ENCODE measurements around the gene HS3ST5.

The HS3ST5 gene

GRCh38 chr6:114284281-114284680, 58.5 kb downstream of the HS3ST5 start:
- DNase-seq = no peak
- in situ Hi-C loops (cut with MboI; ENCODE audit: low pct_unique_long_range_greater_than_20kb, low sequenced_read_pairs) = no loop called here

DNA sequence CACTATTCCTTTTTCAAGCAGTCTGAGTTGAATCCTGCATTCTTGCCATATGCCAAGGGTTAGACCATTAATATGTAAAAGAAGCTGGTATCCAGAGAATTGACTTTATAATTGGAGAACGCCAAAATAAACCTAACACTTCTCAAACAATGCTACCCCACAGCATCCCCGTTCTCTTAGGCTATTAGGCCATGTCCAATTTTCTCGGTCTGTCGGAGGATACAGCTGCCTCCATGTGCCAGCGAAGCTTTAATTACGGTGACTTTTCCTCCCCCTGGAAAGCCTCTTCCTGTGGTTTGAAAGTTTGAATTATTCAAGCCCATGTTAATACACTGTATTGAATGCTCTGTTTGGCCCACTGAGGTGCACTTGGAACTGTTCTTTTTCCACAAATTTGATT, 60.5 kb downstream of the HS3ST5 start:
- DNase-seq = no peak
- in situ Hi-C loops (cut with MboI; ENCODE audit: low pct_unique_long_range_greater_than_20kb, low sequenced_read_pairs) = no loop called here

- in situ Hi-C loops (cut with MboI; ENCODE audit: low pct_unique_long_range_greater_than_20kb, low sequenced_read_pairs) = no loop called here
- peak; percentile 10 for DNase-seq
Measured at GRCh38 chr6:114281496-114281895, 61.3 kb downstream of the HS3ST5 start.

DNA sequence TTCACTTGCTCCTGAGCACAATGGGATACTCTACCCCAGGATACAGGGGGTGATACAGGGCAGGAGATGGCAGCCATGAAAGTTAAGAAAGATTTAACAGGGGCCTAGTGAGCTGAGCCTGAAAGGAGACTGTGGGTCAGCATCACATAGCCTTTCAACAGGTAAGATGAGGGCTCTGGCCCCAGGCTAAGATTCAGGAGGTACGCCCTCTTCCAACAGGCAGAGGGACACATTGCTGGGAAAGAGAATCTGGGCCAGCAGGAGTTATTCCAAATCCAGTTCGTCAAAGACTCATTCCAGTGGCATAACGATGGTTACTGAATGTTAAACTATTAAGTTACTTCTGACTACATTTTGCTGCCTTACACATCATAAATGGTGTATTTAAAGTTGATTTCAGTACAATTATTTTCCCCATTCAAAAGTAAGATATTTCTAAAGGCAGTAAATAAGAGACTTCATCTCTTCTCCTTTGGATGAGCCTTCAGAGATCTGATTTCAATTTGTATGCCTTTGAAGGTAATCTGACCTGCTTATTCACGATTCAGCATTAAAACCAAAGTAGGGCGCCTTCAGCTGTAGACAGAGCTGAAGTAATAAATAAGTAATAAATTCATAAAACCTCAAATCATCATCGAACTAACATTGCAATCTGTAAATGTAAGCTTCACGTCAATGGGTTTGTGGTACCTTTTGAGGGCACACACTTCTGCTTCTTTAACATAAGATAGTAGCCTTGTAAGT, 62.4 kb downstream of the HS3ST5 start:
- in situ Hi-C loops (cut with MboI; ENCODE audit: low pct_unique_long_range_greater_than_20kb, low sequenced_read_pairs) = no loop called here
- no peak for DNase-seq

- in situ Hi-C loops (cut with MboI; ENCODE audit: low pct_unique_long_range_greater_than_20kb, low sequenced_read_pairs) = no loop called here
- DNase-seq = no peak
Measured at GRCh38 chr6:114277220-114277619, 65.6 kb downstream of the HS3ST5 start.

DNA sequence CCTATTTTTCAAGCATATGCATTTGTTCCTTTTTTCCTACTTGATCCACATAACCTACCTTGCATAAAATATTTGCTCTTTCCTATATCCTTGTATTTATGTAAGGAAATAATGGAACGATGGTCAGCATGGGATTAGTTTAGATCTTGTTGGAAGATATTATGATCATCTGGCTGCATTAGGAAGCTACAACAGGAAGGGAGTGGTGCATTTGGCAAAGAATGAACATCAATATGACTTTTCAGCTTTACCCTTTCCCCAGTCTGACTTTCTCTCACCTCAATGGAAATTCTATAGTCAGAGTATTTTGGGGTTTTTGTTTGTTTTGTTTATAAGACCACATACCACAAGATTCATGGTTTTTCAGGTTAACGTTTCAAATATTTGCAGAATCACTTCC, 66.0 kb downstream of the HS3ST5 start:
- in situ Hi-C loops (cut with MboI; ENCODE audit: low pct_unique_long_range_greater_than_20kb, low sequenced_read_pairs) = no loop called here
- DNase-seq = no peak

GRCh38 chr6:114274836-114275235, 68.0 kb downstream of the HS3ST5 start:
- in situ Hi-C loops (cut with MboI; ENCODE audit: low pct_unique_long_range_greater_than_20kb, low sequenced_read_pairs) = no loop called here
- DNase-seq = no peak

DNA sequence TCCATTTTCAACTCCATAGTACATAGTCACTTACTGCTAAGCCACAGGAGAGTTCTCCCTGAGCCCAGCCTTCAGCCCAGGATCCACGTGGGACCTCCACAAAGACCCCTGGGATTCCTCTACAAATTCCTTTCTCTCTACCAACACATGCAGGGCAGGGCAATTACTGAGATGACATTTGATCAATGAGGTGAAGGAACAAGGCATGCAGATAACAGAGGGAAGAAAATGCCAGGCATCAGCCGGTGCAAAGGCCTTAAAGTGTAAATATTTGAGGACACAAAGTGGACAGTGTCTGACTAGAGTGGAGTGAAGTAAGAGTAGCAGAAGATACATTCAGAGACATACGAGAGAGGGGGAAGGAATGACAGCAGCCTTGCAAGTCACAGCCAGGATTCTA, 70.2 kb downstream of the HS3ST5 start:
- no peak for DNase-seq
- in situ Hi-C loops (cut with MboI; ENCODE audit: low pct_unique_long_range_greater_than_20kb, low sequenced_read_pairs) = no loop called here

DNA sequence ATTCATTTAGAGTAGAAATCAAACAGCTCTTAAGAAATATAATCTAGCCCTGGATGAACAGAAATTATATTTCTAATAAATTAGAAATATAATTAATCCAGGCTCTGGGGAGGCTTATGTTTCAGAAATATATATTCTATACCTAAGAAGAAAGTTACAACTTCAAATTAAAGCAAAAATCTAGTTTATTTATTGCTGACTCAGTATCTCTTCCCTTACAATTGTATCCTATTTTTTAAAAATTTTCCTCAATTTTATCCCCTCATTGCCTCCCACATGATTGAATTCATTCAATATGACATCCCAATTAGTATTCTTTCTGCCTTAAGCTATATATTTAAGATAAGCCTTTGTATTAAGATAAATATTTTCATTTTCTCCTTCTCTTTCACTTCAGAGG, 71.4 kb downstream of the HS3ST5 start:
- DNase-seq = no peak
- in situ Hi-C loops (cut with MboI; ENCODE audit: low pct_unique_long_range_greater_than_20kb, low sequenced_read_pairs) = no loop called here

- in situ Hi-C loops (cut with MboI; ENCODE audit: low pct_unique_long_range_greater_than_20kb, low sequenced_read_pairs) = no loop called here
- no peak for DNase-seq
Measured at GRCh38 chr6:114267897-114268296, 74.9 kb downstream of the HS3ST5 start.

DNA sequence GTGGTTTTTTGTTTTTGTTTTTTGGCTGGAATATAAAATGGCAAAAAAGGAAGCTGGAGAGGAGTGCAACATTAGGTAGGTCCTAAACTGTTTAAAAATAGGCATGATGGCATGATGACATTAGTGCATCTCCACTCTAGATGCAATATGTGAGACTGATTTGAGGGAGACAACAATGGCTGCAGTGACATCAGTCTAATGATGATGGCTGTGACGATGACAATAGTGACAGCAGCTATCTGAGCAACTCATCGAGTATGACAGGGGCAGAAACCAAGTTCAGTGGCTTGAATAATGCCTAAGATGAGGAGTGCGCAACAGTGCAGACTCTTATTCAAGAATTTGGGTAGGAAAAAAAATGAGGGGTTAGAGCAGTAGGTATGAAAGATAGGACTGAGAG, 82.0 kb downstream of the HS3ST5 start:
- in situ Hi-C loops (cut with MboI; ENCODE audit: low pct_unique_long_range_greater_than_20kb, low sequenced_read_pairs) = no loop called here
- DNase-seq = no peak

DNA sequence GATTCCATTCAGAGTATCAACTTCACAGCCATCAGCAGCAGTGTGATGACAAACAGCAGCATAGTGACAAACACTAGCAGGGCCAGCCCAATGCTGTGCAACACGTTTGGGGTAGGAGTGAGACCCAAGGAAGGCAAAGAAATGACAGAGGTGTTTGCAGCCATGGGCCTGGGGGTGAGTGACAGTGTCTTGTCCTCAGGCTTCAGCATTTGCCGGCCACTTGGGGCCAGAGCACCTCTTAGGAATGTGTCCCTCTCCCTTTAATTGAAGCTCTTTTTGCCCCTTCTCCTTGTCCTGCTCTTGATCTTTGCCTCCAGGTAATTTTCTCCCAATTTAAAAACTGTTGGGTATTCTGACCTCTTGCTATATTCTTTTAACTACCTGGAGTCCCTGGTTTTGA, 84.4 kb downstream of the HS3ST5 start:
- in situ Hi-C loops (cut with MboI; ENCODE audit: low pct_unique_long_range_greater_than_20kb, low sequenced_read_pairs) = no loop called here
- DNase-seq = no peak

GRCh38 chr6:114253431-114253830, 89.4 kb downstream of the HS3ST5 start:
- no peak for DNase-seq
- in situ Hi-C loops (cut with MboI; ENCODE audit: low pct_unique_long_range_greater_than_20kb, low sequenced_read_pairs) = no loop called here

- in situ Hi-C loops (cut with MboI; ENCODE audit: low pct_unique_long_range_greater_than_20kb, low sequenced_read_pairs) = no loop called here
- no peak for DNase-seq
Measured at GRCh38 chr6:114249522-114249921, 93.3 kb downstream of the HS3ST5 start.

DNA sequence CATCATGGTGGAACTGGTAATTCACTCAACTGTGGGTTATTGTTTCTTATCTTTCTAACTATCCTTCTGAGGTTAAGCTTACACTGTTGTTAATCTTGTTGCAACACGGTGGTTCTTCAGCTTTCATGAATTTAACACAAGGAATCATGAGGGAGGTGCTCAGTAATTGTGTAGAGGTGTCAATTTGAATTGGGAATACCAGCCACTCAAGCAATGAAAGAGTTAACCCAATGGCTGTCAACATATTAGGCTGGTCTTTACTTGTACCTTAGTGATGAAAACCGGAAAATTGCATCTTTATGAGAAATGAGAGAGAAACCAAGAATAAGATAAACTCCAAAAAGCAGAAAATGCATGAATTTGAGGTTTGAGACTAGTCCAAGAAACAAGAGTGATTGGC, 95.7 kb downstream of the HS3ST5 start:
- in situ Hi-C loops (cut with MboI; ENCODE audit: low pct_unique_long_range_greater_than_20kb, low sequenced_read_pairs) = no loop called here
- DNase-seq = no peak

DNA sequence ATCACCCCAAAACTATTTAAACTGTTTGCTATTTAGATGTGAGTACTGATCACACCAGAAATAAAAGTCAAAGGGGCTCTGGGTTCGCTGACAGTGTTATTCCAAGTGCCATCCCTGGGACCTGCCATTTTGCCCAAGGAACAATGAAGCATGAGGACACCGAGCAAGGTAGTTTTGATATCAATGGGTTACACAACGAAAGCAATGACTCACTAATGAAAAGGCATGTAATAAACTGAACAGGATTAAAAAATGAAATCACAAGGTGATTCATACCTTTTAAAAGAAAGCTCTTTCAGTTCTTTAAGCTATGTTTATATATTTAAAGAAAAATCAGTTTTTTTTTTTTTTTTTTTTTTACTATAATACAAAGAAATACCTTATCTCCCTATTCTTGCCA, 102.0 kb downstream of the HS3ST5 start:
- in situ Hi-C loops (cut with MboI; ENCODE audit: low pct_unique_long_range_greater_than_20kb, low sequenced_read_pairs) = no loop called here
- no peak for DNase-seq

GRCh38 chr6:114228675-114229074, 114.1 kb downstream of the HS3ST5 start:
- in situ Hi-C loops (cut with MboI; ENCODE audit: low pct_unique_long_range_greater_than_20kb, low sequenced_read_pairs) = no loop called here
- DNase-seq = no peak

- in situ Hi-C loops (cut with MboI; ENCODE audit: low pct_unique_long_range_greater_than_20kb, low sequenced_read_pairs) = no loop called here
- no peak for DNase-seq
Measured at GRCh38 chr6:114227944-114228468, 114.8 kb downstream of the HS3ST5 start.

- no peak for DNase-seq
- in situ Hi-C loops (cut with MboI; ENCODE audit: low pct_unique_long_range_greater_than_20kb, low sequenced_read_pairs) = no loop called here
Measured at GRCh38 chr6:114220241-114220640, 122.6 kb downstream of the HS3ST5 start.

- in situ Hi-C loops (cut with MboI; ENCODE audit: low pct_unique_long_range_greater_than_20kb, low sequenced_read_pairs) = no loop called here
- no peak for DNase-seq
Measured at GRCh38 chr6:114218437-114219340, 124.1 kb downstream of the HS3ST5 start.

All from KBM-7 (cell line).